HCT116 (cell line): ENCODE measurements around the gene CFAP46. TPM values are rescaled to one million over a fixed set of nuclear protein-coding genes. Genes with fewer than 3 reads are reported as not detected.

Experiments used
- ATAC-seq: fragments of 200-7000 bp; cut with Tn5 transposase; 2 replicates; pipeline ENCODE4 v1.9.1; 2020; ENCODE audit warnings: mild to moderate bottlenecking, moderate library complexity
- BruUV-seq: library from RNA; stranded (reverse); fragments of 400-500 nt; replicated peaks from 2 replicates; lab custom pipeline; 2021; lab: Mats Ljungman, UMichigan
- CTCF ChIA-PET: fragments of 300-600 bp; sonication (Branson Sonifier 250); formaldehyde crosslinking; loops from one replicate; lab custom pipeline; 2021; ENCODE audit warnings: antibody characterized with exemption; lab: Charles Lee
- POLR2A ChIA-PET: fragments of 300-600, 350-600 bp; sonication (Branson Sonifier 250); formaldehyde crosslinking; loops from one replicate; lab custom pipeline; 2021; ENCODE audit warnings: antibody characterized with exemption; lab: Charles Lee
- RAD21 ChIA-PET, 2 experiments: fragments of 300-600 bp; sonication (Branson Sonifier 250); formaldehyde crosslinking; loops; one replicate each; lab custom pipeline; 2023; ENCODE audit warnings: low total read pairs in 2 of 2; ENCODE audit not compliant: uncharacterized antibody in 2 of 2, unreplicated experiment in 2 of 2, low non-redundant PET in 1 of 2; lab: Charles Lee
- DNase-seq: peaks from one replicate; pipeline ENCODE4 v3.0.0-alpha.2; 2010; ENCODE audit warnings: low read depth, low spot score
- H2AFZ ChIP-seq: fragments of 200-600 bp; shearing (Covaris generic), sonication (generic); 2 replicates; pipeline ENCODE4 v1.6.1; 2017; ENCODE audit warnings: low read depth, mixed run types, mixed read lengths, antibody characterized with exemption, low read length; ENCODE audit not compliant: poor library complexity, severe bottlenecking
- H3K27ac ChIP-seq: 2 replicates; pipeline ENCODE4 v1.5.1; 2012; ENCODE audit warnings: low read depth, low read length
- H3K27me3 ChIP-seq: fragments of 200-600 bp; sonication (generic); 2 replicates; pipeline ENCODE4 v1.6.1; 2016; ENCODE audit warnings: mixed run types, low read length, mixed read lengths; ENCODE audit not compliant: insufficient read depth
- H3K36me3 ChIP-seq, 2 experiments: fragments of 200-500 bp in 1 of 2; fragments of 200-600 bp in 1 of 2; sonication (Bioruptor generic) in 1 of 2; sonication (generic) in 1 of 2; 2 replicates each; pipeline versions ENCODE4 v1.5.1 to v1.6.1; 2014 to 2016; ENCODE audit warnings: low read length in 2 of 2, inconsistent platforms in 1 of 2, mixed read lengths in 1 of 2, mixed run types in 1 of 2; ENCODE audit not compliant: insufficient read depth in 2 of 2, control insufficient read depth in 1 of 2
- H3K4me1 ChIP-seq, 2 experiments: fragments of 200-600 bp in 1 of 2; sonication (generic) in 1 of 2; 2 replicates each; pipeline versions ENCODE4 v1.5.1 to v1.6.1; 2012 to 2017; ENCODE audit warnings: low read length in 2 of 2, inconsistent platforms in 1 of 2, mild to moderate bottlenecking in 1 of 2, mixed read lengths in 1 of 2, mixed run types in 1 of 2, moderate library complexity in 1 of 2; ENCODE audit not compliant: insufficient read depth in 2 of 2, control insufficient read depth in 1 of 2
- H3K4me2 ChIP-seq: fragments of 200-600 bp; sonication (generic); 2 replicates; pipeline ENCODE4 v1.6.1; 2017; ENCODE audit warnings: mixed run types, low read length, mixed read lengths
- H3K4me3 ChIP-seq, 2 experiments: fragments of 200-600 bp in 1 of 2; sonication (generic) in 1 of 2; replicated peaks in 1 of 2; 2 replicates each; pipeline ENCODE4 v1.5.1; 2011 to 2016; ENCODE audit warnings: low read length in 2 of 2, control low read depth in 1 of 2, low read depth in 1 of 2, mild to moderate bottlenecking in 1 of 2, mixed read lengths in 1 of 2, mixed run types in 1 of 2
- H3K79me2 ChIP-seq: fragments of 200-600 bp; sonication (generic); 2 replicates; pipeline ENCODE4 v1.6.1; 2017; ENCODE audit warnings: mild to moderate bottlenecking, mixed run types, low read length, moderate library complexity, mixed read lengths; ENCODE audit not compliant: insufficient read depth
- H3K9ac ChIP-seq: fragments of 200-600 bp; sonication (generic); 2 replicates; pipeline ENCODE4 v1.6.1; 2016; ENCODE audit warnings: low read length, mixed read lengths
- H3K9me2 ChIP-seq: fragments of 200-600 bp; sonication (generic), shearing (Covaris generic); 2 replicates; pipeline ENCODE4 v1.6.1; 2017; ENCODE audit warnings: mixed run types, mild to moderate bottlenecking, moderate library complexity; ENCODE audit not compliant: insufficient read depth
- H3K9me3 ChIP-seq, 2 experiments: fragments of 200-500 bp in 1 of 2; fragments of 200-600 bp in 1 of 2; sonication (Bioruptor generic) in 1 of 2; sonication (generic) in 1 of 2; 2 replicates each; pipeline ENCODE4 v1.6.1; 2014 to 2017; ENCODE audit warnings: low read length in 2 of 2, mixed read lengths in 2 of 2, inconsistent platforms in 1 of 2, low read depth in 1 of 2, mild to moderate bottlenecking in 1 of 2, mixed run types in 1 of 2, moderate library complexity in 1 of 2; ENCODE audit not compliant: control insufficient read depth in 1 of 2, insufficient read depth in 1 of 2
- H4K20me1 ChIP-seq: fragments of 200-600 bp; sonication (generic), shearing (Covaris generic); 2 replicates; pipeline ENCODE4 v1.6.1; 2017; ENCODE audit warnings: mixed run types, mild to moderate bottlenecking, moderate library complexity; ENCODE audit not compliant: insufficient read depth
- CBX3 ChIP-seq: IDR thresholded peaks from 2 replicates; pipeline ENCODE4 v1.6.1; 2012; ENCODE audit warnings: low read depth
- EGR1 ChIP-seq: IDR thresholded peaks from 2 replicates; pipeline ENCODE4 v1.6.1; 2012; ENCODE audit warnings: low read depth
- ELF1 ChIP-seq: IDR thresholded peaks from 2 replicates; pipeline ENCODE4 v1.6.1; 2012; ENCODE audit warnings: low read depth, borderline replicate concordance
- EZH2 ChIP-seq: fragments of 200-600 bp; sonication (generic); IDR thresholded peaks from 2 replicates; pipeline ENCODE4 v1.6.1; 2017; ENCODE audit warnings: antibody characterized with exemption, mixed run types
- EZH2phosphoT487 ChIP-seq: fragments of 200-600 bp; IDR thresholded peaks from 2 replicates; pipeline ENCODE4 v1.6.1; 2018; ENCODE audit warnings: antibody characterized with exemption, borderline replicate concordance
- FOSL1 ChIP-seq: IDR thresholded peaks from 2 replicates; pipeline ENCODE4 v1.6.1; 2012; ENCODE audit warnings: low read depth
- JUND ChIP-seq: IDR thresholded peaks from 2 replicates; pipeline ENCODE4 v1.6.1; 2012
- MAX ChIP-seq: IDR thresholded peaks from 2 replicates; pipeline ENCODE4 v1.6.1; 2012
- POLR2A ChIP-seq: IDR thresholded peaks from 2 replicates; pipeline ENCODE4 v1.7.0; 2011; ENCODE audit warnings: borderline replicate concordance; ENCODE audit not compliant: insufficient read depth, insufficient read length; ENCODE audit errors: extremely low read depth
- POLR2AphosphoS5 ChIP-seq: IDR thresholded peaks from 2 replicates; pipeline ENCODE4 v1.6.1; 2011; ENCODE audit warnings: mild to moderate bottlenecking, low read depth, low read length, moderate library complexity
- RAD21 ChIP-seq: IDR thresholded peaks from 2 replicates; pipeline ENCODE4 v1.6.1; 2012; ENCODE audit warnings: low read depth, mild to moderate bottlenecking
- TCF7L2 ChIP-seq: IDR thresholded peaks from 2 replicates; pipeline ENCODE4 v1.7.0; 2011; ENCODE audit warnings: borderline replicate concordance, inconsistent platforms; ENCODE audit not compliant: insufficient read depth, insufficient read length; ENCODE audit errors: extremely low read depth
- YY1 ChIP-seq: IDR thresholded peaks from 2 replicates; pipeline ENCODE4 v1.6.1; 2011; ENCODE audit warnings: low read length, low read depth, moderate library complexity, mild to moderate bottlenecking; ENCODE audit not compliant: insufficient replicate concordance; ENCODE audit errors: extremely low read depth
- ZFX ChIP-seq: fragments of 450-650 bp; IDR thresholded peaks from 2 replicates; pipeline ENCODE4 v1.6.1; 2017
- intact Hi-C: fragments of 100-400 bp; cut with micrococcal nuclease; formaldehyde crosslinking; loops from 2 replicates; pipeline ENCODE4 v1.10.0; 2022
- total RNA-seq: library from RNA; stranded (reverse); gene quantifications from one replicate; pipeline ENCODE4 v1.2.1, GENCODE V29; 2021; ENCODE audit not compliant: unreplicated experiment
- TF ChIP-seq, protein P1 (sequence below): IDR thresholded peaks from 2 replicates; pipeline ENCODE4 v1.6.1; 2012
- TF ChIP-seq, protein P2 (sequence below), 3 experiments: fragments of 200-600 bp in 1 of 3; sonication (generic) in 1 of 3; IDR thresholded peaks in 2 of 3; conservative IDR thresholded peaks in 1 of 3; 2 replicates each; pipeline ENCODE4 v1.5.1; 2012 to 2017; ENCODE audit warnings: low read depth in 2 of 3, low read length in 2 of 3, antibody characterized with exemption in 1 of 3, borderline replicate concordance in 1 of 3, control low read depth in 1 of 3, mild to moderate bottlenecking in 1 of 3, mixed read lengths in 1 of 3, mixed run types in 1 of 3, moderate library complexity in 1 of 3; ENCODE audit not compliant: insufficient read depth in 1 of 3
- TF ChIP-seq, protein P3 (sequence below): IDR thresholded peaks from 2 replicates; pipeline ENCODE4 v1.6.1; 2011; ENCODE audit warnings: mild to moderate bottlenecking, low read length, moderate library complexity; ENCODE audit not compliant: insufficient replicate concordance; ENCODE audit errors: extremely low read depth

CFAP46 gene
- total RNA-seq, 1 experiment from 2014 or later: 1.4 TPM

DNA sequence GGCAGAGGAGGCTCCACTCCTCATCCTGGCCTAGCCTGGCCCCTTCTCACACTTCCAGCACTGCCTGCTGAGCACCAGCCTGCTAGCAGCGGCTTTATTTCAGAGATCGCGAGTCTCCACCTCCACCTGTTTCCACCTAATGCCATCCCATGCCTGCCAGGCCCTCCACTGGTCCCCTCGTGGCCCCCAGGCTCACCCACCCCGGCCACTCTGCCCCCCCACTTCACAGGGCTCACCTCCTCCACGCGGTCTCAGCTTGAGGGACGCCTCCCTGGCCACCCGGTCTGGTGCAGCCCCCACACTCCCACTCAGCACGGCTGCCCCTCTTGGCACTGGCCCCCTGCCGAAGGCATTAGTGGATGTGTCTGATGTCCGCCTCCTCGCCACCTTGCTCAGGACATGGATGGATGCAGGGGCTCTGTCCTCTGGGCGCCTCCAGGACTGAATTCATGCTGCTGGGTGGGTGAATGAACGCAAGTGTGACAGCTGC lies 152.7 kb downstream of the CFAP46 start:
- no peak overlapping the region for H3K9ac ChIP-seq
- ATAC-seq (no peak), DNase-seq (no peak)
- H3K9me2 ChIP-seq: no peaks in the 10 kb centered on the region
- ChIA-PET CTCF (no interaction called here), RAD21 (no interaction called here), POLR2A (no interaction called here)
- no peak overlapping the region for H3K27ac ChIP-seq
- no peak overlapping the region for H3K4me3 ChIP-seq
- BruUV-seq: no TSS peak
- no peaks in the 10 kb centered on the region for H3K27me3 ChIP-seq
- no peaks in the 10 kb centered on the region for H3K4me1 ChIP-seq
- H3K4me2 ChIP-seq: no peak overlapping the region
- no peak for TF ChIP-seq EGR1
- TF ChIP-seq EZH2phosphoT487: no peak
- no peak for TF ChIP-seq CBX3
- TF ChIP-seq EZH2: no peak
- TF ChIP-seq RAD21: no peak
- TF ChIP-seq, protein P1, sequence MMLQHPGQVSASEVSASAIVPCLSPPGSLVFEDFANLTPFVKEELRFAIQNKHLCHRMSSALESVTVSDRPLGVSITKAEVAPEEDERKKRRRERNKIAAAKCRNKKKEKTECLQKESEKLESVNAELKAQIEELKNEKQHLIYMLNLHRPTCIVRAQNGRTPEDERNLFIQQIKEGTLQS: no peak
- no peak for TF ChIP-seq ZFX
- no peak for TF ChIP-seq TCF7L2
- TF ChIP-seq JUND: no peak
- TF ChIP-seq MAX: no peak
- TF ChIP-seq, protein P2, sequence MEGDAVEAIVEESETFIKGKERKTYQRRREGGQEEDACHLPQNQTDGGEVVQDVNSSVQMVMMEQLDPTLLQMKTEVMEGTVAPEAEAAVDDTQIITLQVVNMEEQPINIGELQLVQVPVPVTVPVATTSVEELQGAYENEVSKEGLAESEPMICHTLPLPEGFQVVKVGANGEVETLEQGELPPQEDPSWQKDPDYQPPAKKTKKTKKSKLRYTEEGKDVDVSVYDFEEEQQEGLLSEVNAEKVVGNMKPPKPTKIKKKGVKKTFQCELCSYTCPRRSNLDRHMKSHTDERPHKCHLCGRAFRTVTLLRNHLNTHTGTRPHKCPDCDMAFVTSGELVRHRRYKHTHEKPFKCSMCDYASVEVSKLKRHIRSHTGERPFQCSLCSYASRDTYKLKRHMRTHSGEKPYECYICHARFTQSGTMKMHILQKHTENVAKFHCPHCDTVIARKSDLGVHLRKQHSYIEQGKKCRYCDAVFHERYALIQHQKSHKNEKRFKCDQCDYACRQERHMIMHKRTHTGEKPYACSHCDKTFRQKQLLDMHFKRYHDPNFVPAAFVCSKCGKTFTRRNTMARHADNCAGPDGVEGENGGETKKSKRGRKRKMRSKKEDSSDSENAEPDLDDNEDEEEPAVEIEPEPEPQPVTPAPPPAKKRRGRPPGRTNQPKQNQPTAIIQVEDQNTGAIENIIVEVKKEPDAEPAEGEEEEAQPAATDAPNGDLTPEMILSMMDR (IDR thresholded peaks at IDR 0.05 in 2 of 3, conservative IDR thresholded peaks at IDR 0.05 in 1 of 3; ENCODE audit: borderline replicate concordance in 1 of 3, insufficient read depth in 1 of 3, low read depth in 2 of 3, low read length in 2 of 3): no peak
- TF ChIP-seq ELF1: no peak
- TF ChIP-seq POLR2AphosphoS5: no peak
- TF ChIP-seq POLR2A: no peak
- no peak for TF ChIP-seq FOSL1
- TF ChIP-seq, protein P3, sequence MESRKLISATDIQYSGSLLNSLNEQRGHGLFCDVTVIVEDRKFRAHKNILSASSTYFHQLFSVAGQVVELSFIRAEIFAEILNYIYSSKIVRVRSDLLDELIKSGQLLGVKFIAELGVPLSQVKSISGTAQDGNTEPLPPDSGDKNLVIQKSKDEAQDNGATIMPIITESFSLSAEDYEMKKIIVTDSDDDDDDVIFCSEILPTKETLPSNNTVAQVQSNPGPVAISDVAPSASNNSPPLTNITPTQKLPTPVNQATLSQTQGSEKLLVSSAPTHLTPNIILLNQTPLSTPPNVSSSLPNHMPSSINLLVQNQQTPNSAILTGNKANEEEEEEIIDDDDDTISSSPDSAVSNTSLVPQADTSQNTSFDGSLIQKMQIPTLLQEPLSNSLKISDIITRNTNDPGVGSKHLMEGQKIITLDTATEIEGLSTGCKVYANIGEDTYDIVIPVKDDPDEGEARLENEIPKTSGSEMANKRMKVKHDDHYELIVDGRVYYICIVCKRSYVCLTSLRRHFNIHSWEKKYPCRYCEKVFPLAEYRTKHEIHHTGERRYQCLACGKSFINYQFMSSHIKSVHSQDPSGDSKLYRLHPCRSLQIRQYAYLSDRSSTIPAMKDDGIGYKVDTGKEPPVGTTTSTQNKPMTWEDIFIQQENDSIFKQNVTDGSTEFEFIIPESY: no peak
- TF ChIP-seq YY1: no peak
- H4K20me1 ChIP-seq: no peaks in the 10 kb centered on the region
- no peaks in the 10 kb centered on the region for H3K36me3 ChIP-seq
- no peaks in the 10 kb centered on the region for H3K79me2 ChIP-seq
- H3K9me3 ChIP-seq: no peaks in the 10 kb centered on the region
- no peak overlapping the region for H2AFZ ChIP-seq
- intact Hi-C loops: no loop called here
